Epithelial cell of esophagus (primary cell): Measurements from ENCODE around the gene MDFI.
A peak's percentile ranks its signal among the peaks of the same experiment; 100 is the strongest.

ENCODE experiments used
- DNase-seq: peaks from one replicate; pipeline ENCODE4 v3.0.0; 2010; ENCODE audit warnings: low read depth
- H3K4me3 ChIP-seq: 2 replicates; pipeline ENCODE4 v1.5.1; 2011; ENCODE audit warnings: mild to moderate bottlenecking, low read length, control low read depth
- TF ChIP-seq, protein P1 (sequence below): IDR thresholded peaks from 2 replicates; pipeline ENCODE4 v1.5.1; 2011; ENCODE audit warnings: low read depth, mild to moderate bottlenecking, low read length, control low read depth, inconsistent platforms; ENCODE audit not compliant: insufficient read depth; ENCODE audit errors: missing control alignments

The MDFI gene

DNA sequence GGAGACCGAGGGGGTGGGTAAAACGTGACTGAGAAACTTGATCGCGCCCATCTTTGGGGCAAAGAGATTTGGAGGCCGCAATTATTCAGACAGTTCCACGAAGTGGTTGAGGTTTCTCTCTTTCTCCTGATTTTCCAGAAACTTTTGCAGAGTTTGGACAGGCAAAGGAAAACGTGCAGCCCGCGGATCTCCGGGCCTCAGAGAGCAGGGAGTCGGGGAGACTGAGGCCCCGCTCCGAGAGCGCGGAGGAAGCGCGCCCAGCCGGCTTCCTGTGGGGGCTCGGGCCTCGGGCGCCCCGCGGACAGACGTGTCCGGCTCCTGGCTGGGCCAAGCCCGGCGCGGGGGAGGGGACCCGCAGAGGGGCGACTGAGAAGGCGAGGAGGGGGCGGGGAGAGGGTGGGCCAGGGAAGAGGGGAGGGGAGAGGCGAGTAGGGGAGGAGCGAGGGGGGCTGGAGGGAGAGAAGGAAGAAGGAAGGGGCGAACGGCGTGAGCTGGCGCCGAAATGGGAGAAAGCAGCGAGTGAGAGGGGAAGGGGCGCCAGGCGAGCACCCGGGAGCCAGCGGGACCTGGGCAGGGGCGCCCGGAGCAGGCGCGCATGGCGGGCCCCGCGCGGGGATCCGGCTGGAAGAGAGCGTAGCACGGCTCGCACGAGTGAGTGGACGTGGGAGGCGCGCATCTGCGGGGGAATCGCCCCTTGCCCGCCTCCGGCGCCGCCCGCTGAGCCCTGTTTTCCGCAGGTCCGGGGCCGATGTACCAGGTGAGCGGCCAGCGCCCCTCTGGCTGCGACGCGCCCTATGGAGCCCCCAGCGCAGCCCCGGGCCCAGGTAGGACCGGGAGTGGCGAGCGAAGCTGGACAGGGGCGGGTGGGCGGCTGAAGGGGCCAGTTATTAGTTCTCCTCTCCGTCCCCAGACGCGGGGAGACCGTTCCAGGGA lies at the start of gene MDFI:
TSS of gene MDFI (plus strand) at position 467 of the 933 bp plus-strand sequence. CDS start at position 749, 282 bp downstream.
- TF ChIP-seq, protein P1, sequence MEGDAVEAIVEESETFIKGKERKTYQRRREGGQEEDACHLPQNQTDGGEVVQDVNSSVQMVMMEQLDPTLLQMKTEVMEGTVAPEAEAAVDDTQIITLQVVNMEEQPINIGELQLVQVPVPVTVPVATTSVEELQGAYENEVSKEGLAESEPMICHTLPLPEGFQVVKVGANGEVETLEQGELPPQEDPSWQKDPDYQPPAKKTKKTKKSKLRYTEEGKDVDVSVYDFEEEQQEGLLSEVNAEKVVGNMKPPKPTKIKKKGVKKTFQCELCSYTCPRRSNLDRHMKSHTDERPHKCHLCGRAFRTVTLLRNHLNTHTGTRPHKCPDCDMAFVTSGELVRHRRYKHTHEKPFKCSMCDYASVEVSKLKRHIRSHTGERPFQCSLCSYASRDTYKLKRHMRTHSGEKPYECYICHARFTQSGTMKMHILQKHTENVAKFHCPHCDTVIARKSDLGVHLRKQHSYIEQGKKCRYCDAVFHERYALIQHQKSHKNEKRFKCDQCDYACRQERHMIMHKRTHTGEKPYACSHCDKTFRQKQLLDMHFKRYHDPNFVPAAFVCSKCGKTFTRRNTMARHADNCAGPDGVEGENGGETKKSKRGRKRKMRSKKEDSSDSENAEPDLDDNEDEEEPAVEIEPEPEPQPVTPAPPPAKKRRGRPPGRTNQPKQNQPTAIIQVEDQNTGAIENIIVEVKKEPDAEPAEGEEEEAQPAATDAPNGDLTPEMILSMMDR = no peak
- H3K4me3 ChIP-seq = peak within 1 kb of the TSS; percentile 86
- DNase-seq = no peak

GRCh38 chr6:41589223-41589622 lies 49.0 kb upstream of the MDFI start:
- H3K4me3 ChIP-seq = no peak overlapping the region
- no peak for DNase-seq
- TF ChIP-seq, protein P1 = no peak

DNA sequence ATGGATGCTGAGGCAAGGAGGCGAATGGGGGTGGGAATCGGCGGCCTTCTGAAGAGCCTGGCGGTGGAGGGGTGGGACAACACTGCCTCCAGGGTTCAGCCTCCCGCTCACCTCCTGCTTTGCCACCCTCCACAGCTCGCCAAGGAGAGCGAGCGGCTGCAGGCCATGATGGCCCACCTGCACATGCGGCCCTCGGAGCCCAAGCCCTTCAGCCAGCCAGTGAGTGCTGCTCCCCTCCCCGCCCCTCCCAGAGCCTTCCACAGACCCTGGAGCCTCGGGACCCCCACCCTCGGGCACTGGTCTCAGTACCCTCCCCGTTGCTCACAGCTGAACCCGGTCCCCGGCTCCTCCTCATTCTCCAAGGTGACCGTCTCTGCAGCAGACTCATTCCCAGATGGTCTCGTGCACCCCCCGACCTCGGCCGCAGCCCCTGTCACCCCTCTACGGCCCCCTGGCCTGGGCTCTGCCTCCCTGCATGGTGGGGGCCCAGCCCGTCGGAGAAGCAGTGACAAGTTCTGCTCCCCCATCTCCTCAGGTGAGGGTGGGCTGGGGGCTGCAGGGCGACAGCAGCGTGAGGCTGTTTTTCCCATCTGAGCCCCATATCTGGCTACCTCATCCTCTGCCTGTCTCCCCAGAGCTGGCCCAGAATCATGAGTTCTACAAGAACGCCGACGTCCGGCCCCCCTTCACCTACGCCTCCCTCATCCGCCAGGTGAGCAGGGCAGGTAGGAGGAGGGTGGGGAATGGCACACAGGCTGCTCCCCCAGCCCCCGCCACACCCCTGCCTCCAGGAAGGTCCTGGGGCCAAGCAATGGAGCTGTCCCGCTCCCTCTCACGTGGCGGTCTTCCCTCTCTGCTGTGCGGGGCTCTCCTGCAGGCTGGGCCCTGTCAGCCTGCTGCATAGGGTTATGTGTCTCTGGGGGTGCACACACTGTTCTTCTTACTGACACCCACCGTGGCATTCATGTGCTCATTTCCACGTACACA lies 48.3 kb upstream of the MDFI start:
- no peak for DNase-seq
- TF ChIP-seq, protein P1 = no peak
- no peak overlapping the region for H3K4me3 ChIP-seq

GRCh38 chr6:41591122-41591521 lies 47.1 kb upstream of the MDFI start:
- no peak for DNase-seq
- no peak overlapping the region for H3K4me3 ChIP-seq
- TF ChIP-seq, protein P1 = no peak

DNA sequence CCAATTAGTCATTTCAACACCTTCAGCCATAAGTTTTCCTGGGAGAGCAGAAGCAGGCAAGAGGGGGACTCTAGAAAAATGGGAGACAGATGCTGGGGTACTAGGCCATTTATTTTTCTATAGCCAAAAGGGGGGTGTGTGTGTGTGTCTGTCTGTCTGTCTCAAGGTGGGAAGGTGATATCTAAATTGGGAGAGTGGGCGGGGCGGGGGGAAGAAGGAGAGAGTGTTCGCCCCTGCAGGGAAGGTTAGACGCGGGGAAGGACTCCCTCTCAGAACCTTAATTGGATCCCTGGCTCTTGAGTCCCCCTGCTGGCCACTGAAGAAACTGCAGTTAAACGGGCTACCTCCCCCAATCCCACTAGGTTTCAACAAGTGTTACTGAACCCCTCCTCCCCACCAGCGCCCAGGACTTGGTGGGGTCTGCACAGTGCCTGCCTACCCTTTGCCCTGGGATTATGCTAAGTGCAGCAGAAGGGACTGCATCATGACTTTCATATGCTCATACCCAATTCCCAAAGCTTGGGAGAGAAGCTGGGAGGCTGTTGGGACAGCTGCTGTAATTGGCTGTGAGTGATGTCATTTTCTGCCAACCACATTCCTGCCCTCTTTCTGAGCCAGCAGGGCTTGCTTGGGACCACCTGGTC lies 46.3 kb upstream of the MDFI start:
- TF ChIP-seq, protein P1 = peak; percentile 91
- no peak overlapping the region for H3K4me3 ChIP-seq
- peak; percentile 63 for DNase-seq

GRCh38 chr6:41593406-41593805 lies 44.9 kb upstream of the MDFI start:
- H3K4me3 ChIP-seq = no peak overlapping the region
- DNase-seq = no peak
- TF ChIP-seq, protein P1 = no peak
